HG02610 (cell line): ENCODE results near the gene HIF3A.
"Not testable (repeated sequence)": the region's sequence is repeated elsewhere in the genome, so short reads cannot be mapped to it uniquely, and the experiment has no call there.

Experiments
- ATAC-seq: cut with Tn5 transposase; IDR thresholded peaks from one replicate; pipeline ENCODE4 v1.9.1; 2021; ENCODE audit warnings: mild to moderate bottlenecking, moderate library complexity; ENCODE audit not compliant: unreplicated experiment

Gene HIF3A

GRCh38 chr19:46291829-46292228, 5.0 kb upstream of the HIF3A start:
- ATAC-seq = no peak

GRCh38 chr19:46294494-46294893, 2.3 kb upstream of the HIF3A start:
- ATAC-seq = no peak

GRCh38 chr19:46295401-46296201, 1.2 kb upstream of the HIF3A start:
- no peak for ATAC-seq

GRCh38 chr19:46296202-46296480, 701 bp upstream of the HIF3A start:
- no peak for ATAC-seq

- no peak for ATAC-seq
Measured at GRCh38 chr19:46297700-46298478, 1.0 kb downstream of the HIF3A start.

GRCh38 chr19:46298479-46299003, 1.7 kb downstream of the HIF3A start:
- no peak for ATAC-seq

GRCh38 chr19:46299004-46299509, 2.2 kb downstream of the HIF3A start:
- ATAC-seq = no peak

- ATAC-seq = no peak
Measured at GRCh38 chr19:46299695-46300094, 2.9 kb downstream of the HIF3A start.

GRCh38 chr19:46303322-46303690, 6.5 kb downstream of the HIF3A start:
- ATAC-seq = no peak

- ATAC-seq = no peak
Measured at GRCh38 chr19:46303691-46304397, 7.0 kb downstream of the HIF3A start.

GRCh38 chr19:46306501-46306900, 9.7 kb downstream of the HIF3A start:
- ATAC-seq = no peak

- ATAC-seq = no peak
Measured at GRCh38 chr19:46308510-46308909, 11.7 kb downstream of the HIF3A start.

GRCh38 chr19:46309056-46309455, 12.2 kb downstream of the HIF3A start:
- no peak for ATAC-seq

GRCh38 chr19:46311444-46311843, 14.6 kb downstream of the HIF3A start:
- no peak for ATAC-seq

- ATAC-seq = not testable (repeated sequence)
Measured at GRCh38 chr19:46313540-46314469, 17.0 kb downstream of the HIF3A start.

GRCh38 chr19:46317339-46317738, 20.5 kb downstream of the HIF3A start:
- ATAC-seq = no peak

GRCh38 chr19:46319613-46320012, 22.8 kb downstream of the HIF3A start:
- ATAC-seq = no peak

GRCh38 chr19:46320559-46320958, 23.7 kb downstream of the HIF3A start:
- ATAC-seq = no peak

- ATAC-seq = no peak
Measured at GRCh38 chr19:46321653-46322052, 24.8 kb downstream of the HIF3A start.

GRCh38 chr19:46323227-46323626, 26.4 kb downstream of the HIF3A start:
- not testable (repeated sequence) for ATAC-seq
